H9 (cell line): ENCODE data around the gene CCDC27. TPM values are rescaled to one million over a fixed set of nuclear protein-coding genes. Genes with fewer than 3 reads are reported as not detected.
A peak's percentile ranks its signal among the peaks of the same experiment; 100 is the strongest.

Experiments
- DNase-seq: peaks from one replicate; pipeline ENCODE4 v3.0.0-alpha.2; 2017
- H2AFZ ChIP-seq: one replicate; pipeline ENCODE4 v1.6.1; 2013; ENCODE audit warnings: mild to moderate bottlenecking, low read length, control low read depth, moderate library complexity
- H2AK5ac ChIP-seq: 2 replicates; pipeline ENCODE4 v1.6.1; 2013; ENCODE audit warnings: low read length, control low read depth, mixed read lengths; ENCODE audit not compliant: insufficient read length
- H2BK120ac ChIP-seq: one replicate; pipeline ENCODE4 v1.6.1; 2013; ENCODE audit warnings: low read depth, mild to moderate bottlenecking, low read length, control low read depth, inconsistent platforms; ENCODE audit not compliant: poor library complexity, severe bottlenecking
- H2BK12ac ChIP-seq: 2 replicates; pipeline ENCODE4 v1.6.1; 2013; ENCODE audit warnings: low read length, control low read depth, mixed read lengths, low read depth; ENCODE audit not compliant: insufficient read length
- H2BK15ac ChIP-seq: 2 replicates; pipeline ENCODE4 v1.6.1; 2013; ENCODE audit warnings: low read depth, low read length, control low read depth
- H2BK20ac ChIP-seq: one replicate; pipeline ENCODE4 v1.6.1; 2013; ENCODE audit warnings: low read depth, mild to moderate bottlenecking, low read length, control low read depth, inconsistent platforms; ENCODE audit not compliant: poor library complexity, severe bottlenecking
- H2BK5ac ChIP-seq: 2 replicates; pipeline ENCODE4 v1.6.1; 2013; ENCODE audit warnings: low read length, control low read depth, mixed read lengths; ENCODE audit not compliant: insufficient read length
- H3K14ac ChIP-seq: 2 replicates; pipeline ENCODE4 v1.6.1; 2013; ENCODE audit warnings: low read length, control low read depth; ENCODE audit not compliant: insufficient read depth
- H3K18ac ChIP-seq: 2 replicates; pipeline ENCODE4 v1.6.1; 2013; ENCODE audit warnings: low read depth, mild to moderate bottlenecking, mixed read lengths, low read length, control low read depth; ENCODE audit not compliant: insufficient read length
- H3K23ac ChIP-seq: 2 replicates; pipeline ENCODE4 v1.6.1; 2013; ENCODE audit warnings: low read length, control low read depth, mixed read lengths, low read depth; ENCODE audit not compliant: insufficient read length
- H3K23me2 ChIP-seq: 2 replicates; pipeline ENCODE4 v1.6.1; 2013; ENCODE audit warnings: low read depth, mild to moderate bottlenecking, mixed read lengths, low read length, control low read depth; ENCODE audit not compliant: insufficient read length, poor library complexity, severe bottlenecking
- H3K27ac ChIP-seq: 2 replicates; pipeline ENCODE4 v1.5.1; 2013; ENCODE audit warnings: low read length, control low read depth, mixed read lengths, low read depth; ENCODE audit not compliant: insufficient read length
- H3K27me3 ChIP-seq: 2 replicates; pipeline ENCODE4 v1.6.1; 2013; ENCODE audit warnings: low read length, control low read depth, inconsistent platforms; ENCODE audit not compliant: insufficient read depth
- H3K4ac ChIP-seq: 2 replicates; pipeline ENCODE4 v1.6.1; 2013; ENCODE audit warnings: low read depth, mild to moderate bottlenecking, control low read depth, inconsistent platforms, low read length, moderate library complexity
- H3K4me1 ChIP-seq: 2 replicates; pipeline ENCODE4 v1.6.1; 2013; ENCODE audit warnings: low read length, control low read depth, inconsistent platforms; ENCODE audit not compliant: insufficient read depth
- H3K4me2 ChIP-seq: 2 replicates; pipeline ENCODE4 v1.6.1; 2013; ENCODE audit warnings: low read length, control low read depth, mixed read lengths; ENCODE audit not compliant: insufficient read length, insufficient read depth
- H3K56ac ChIP-seq: 2 replicates; pipeline ENCODE4 v1.6.1; 2013; ENCODE audit warnings: low read depth, mild to moderate bottlenecking, mixed read lengths, low read length, control low read depth; ENCODE audit not compliant: insufficient read length
- H3K79me1 ChIP-seq: 2 replicates; pipeline ENCODE4 v1.6.1; 2013; ENCODE audit warnings: low read depth, mild to moderate bottlenecking, moderate library complexity, low read length, control low read depth, inconsistent platforms; ENCODE audit not compliant: insufficient read depth, poor library complexity, severe bottlenecking
- H3K79me2 ChIP-seq: 2 replicates; pipeline ENCODE4 v1.6.1; 2013; ENCODE audit warnings: low read length, control low read depth, inconsistent platforms; ENCODE audit not compliant: insufficient read depth
- H3K9ac ChIP-seq: 2 replicates; pipeline ENCODE4 v1.6.1; 2013; ENCODE audit warnings: low read length, control low read depth, mixed read lengths; ENCODE audit not compliant: insufficient read length; ENCODE audit errors: extremely low read depth
- H3K9me3 ChIP-seq: one replicate; pipeline ENCODE4 v1.6.1; 2013; ENCODE audit warnings: low read depth, low read length, inconsistent platforms; ENCODE audit not compliant: control insufficient read depth
- H3T11ph ChIP-seq: one replicate; pipeline ENCODE4 v1.6.1; 2013; ENCODE audit warnings: mild to moderate bottlenecking, low read length, control low read depth, inconsistent platforms
- H4K20me1 ChIP-seq: one replicate; pipeline ENCODE4 v1.6.1; 2013; ENCODE audit not compliant: control insufficient read depth, insufficient read length, insufficient read depth
- H4K5ac ChIP-seq: 2 replicates; pipeline ENCODE4 v1.6.1; 2013; ENCODE audit warnings: low read depth, mild to moderate bottlenecking, mixed read lengths, low read length, control low read depth; ENCODE audit not compliant: insufficient read length
- H4K8ac ChIP-seq: replicated peaks from 2 replicates; pipeline ENCODE4 v1.6.1; 2013; ENCODE audit warnings: low read length, control low read depth, mixed read lengths, low read depth; ENCODE audit not compliant: insufficient read length
- H4K91ac ChIP-seq: 2 replicates; pipeline ENCODE4 v1.6.1; 2013; ENCODE audit warnings: low read depth, mild to moderate bottlenecking, moderate library complexity, mixed read lengths, low read length, control low read depth; ENCODE audit not compliant: insufficient read length
- H3K27ac Mint-ChIP-seq, 3 experiments: 2 replicates in 2 of 3; 3 replicates in 1 of 3; pipeline ENCODE4 v1.8.0; 2020 to 2021; ENCODE audit warnings: mixed read lengths in 3 of 3, mild to moderate bottlenecking in 1 of 3, moderate library complexity in 1 of 3
- H3K27me3 Mint-ChIP-seq: 2 replicates; pipeline ENCODE4 v1.8.0; 2021; ENCODE audit warnings: low read depth, mild to moderate bottlenecking, moderate library complexity, mixed read lengths
- H3K36me3 Mint-ChIP-seq, 3 experiments: 2 replicates in 2 of 3; 3 replicates in 1 of 3; pipeline ENCODE4 v1.8.0; 2020 to 2021; ENCODE audit warnings: low read depth in 3 of 3, mixed read lengths in 3 of 3; ENCODE audit not compliant: insufficient read depth in 1 of 3
- H3K4me1 Mint-ChIP-seq, 2 experiments: 2 replicates each; pipeline ENCODE4 v1.8.0; 2020; ENCODE audit warnings: mixed read lengths in 2 of 2
- H3K4me3 Mint-ChIP-seq, 2 experiments: 2 replicates in 1 of 2; 3 replicates in 1 of 2; pipeline ENCODE4 v1.8.0; 2020 to 2021; ENCODE audit warnings: mild to moderate bottlenecking in 2 of 2, mixed read lengths in 2 of 2, moderate library complexity in 1 of 2
- H3K9me3 Mint-ChIP-seq, 2 experiments: 2 replicates in 1 of 2; 3 replicates in 1 of 2; pipeline ENCODE4 v1.8.0; 2020; ENCODE audit warnings: mild to moderate bottlenecking in 2 of 2, mixed read lengths in 2 of 2, moderate library complexity in 1 of 2
- WGBS: extraction: QIAGEN DNeasy Blood & Tissue Kit; methylation state at CpG from one replicate; pipeline ENCODE4 v1.1.7; 2013; ENCODE audit warnings: missing lambda C conversion rate, low lambda C conversion rate, mixed read lengths; ENCODE audit not compliant: insufficient read length; ENCODE audit errors: extremely low coverage; 5-methylcytosine and 5-hydroxymethylcytosine counted together
- total RNA-seq: library from RNA; stranded (reverse); gene quantifications from 2 replicates; pipeline ENCODE4 v1.2.1, GENCODE V29; 2021
- TF ChIP-seq, protein P1 (sequence below): fragments of 200-600 bp; sonication (generic); conservative IDR thresholded peaks from 3 replicates; pipeline ENCODE4 v1.8.0; 2021; ENCODE audit warnings: antibody characterized with exemption, mild to moderate bottlenecking

The CCDC27 gene
- total RNA-seq, 1 experiment from 2014 or later: not detected

DNA sequence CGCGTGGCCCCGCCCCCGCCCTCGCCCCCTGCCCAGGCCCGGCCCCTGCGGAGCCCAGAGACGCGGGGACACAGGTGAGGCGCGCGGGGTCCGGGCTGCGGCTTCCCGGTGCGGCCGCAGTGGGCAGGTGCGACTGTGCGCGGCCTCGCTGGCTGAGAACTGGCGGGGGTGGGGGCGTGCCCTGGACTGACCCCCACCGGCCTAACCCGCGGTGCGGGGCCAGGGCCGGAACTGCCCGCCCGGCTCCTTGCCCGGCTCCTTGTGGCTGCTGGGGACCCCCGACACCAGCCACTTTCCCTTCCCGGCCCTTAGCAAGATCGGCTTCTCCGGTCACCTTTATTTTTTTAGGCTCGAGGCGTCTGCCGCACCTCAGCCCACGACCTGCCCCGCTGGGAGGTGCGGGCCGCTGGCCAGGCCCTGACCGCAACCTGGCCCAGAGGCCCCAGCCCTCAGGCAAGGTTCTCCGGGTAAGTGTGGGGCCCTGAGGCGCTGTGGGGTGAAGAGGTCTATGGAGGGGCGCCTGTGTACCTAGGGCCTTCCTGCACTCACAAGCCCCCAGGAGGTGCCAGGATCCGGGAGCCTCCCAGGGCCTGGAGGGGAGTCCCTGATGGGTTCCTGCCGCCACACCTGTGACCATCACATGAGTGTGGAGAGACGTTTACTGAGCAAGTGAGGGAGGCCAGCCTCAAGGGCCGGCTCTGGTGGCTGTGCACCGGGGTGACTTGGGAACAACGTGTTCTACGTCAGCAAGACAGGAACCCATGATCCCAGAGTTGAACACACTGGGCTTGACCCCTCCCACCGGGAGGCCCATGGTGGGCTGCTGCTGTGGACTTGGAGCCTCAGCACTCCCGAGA is 20.7 kb downstream of the CCDC27 start, which contains the start of gene SMIM1:
Gene SMIM1 (plus strand): TSS at position 35 of the 857 bp plus-strand sequence. CDS start 2,625 bp downstream, outside the sequence.
- Mint-ChIP-seq H3K27me3 (peaks cover 15% of the 10 kb centered on the region), H3K4me3 (peak within 1 kb of the TSS; percentile 62 to 80), H3K27ac (no peak within 1 kb of the TSS), H3K36me3 (peaks cover 0 to 7% (median 0%) of the 10 kb centered on the region in 3 experiments; a peak in 2 of 7 replicates), H3K9me3 (0 out of 5 replicates have a peak, but pooled peaks cover 0 to 7% of the 10 kb centered on the region in 2 experiments), H3K4me1 (peaks cover 13 to 31% of the 10 kb centered on the region in 2 experiments)
- no peak within 1 kb of the TSS for H2AFZ ChIP-seq
- WGBS: no CpG with 5 or more reads among the region's 55 CpGs
- no peak within 1 kb of the TSS for H4K91ac ChIP-seq
- H3K4me1 ChIP-seq: no peaks in the 10 kb centered on the region; the same call in 1 of the 2 replicates
- H3K4me2 ChIP-seq: peak within 1 kb of the TSS; percentile 46
- no peak within 1 kb of the TSS for H2BK120ac ChIP-seq
- no peak within 1 kb of the TSS for H4K5ac ChIP-seq
- no peak within 1 kb of the TSS for H3K56ac ChIP-seq
- H2BK15ac ChIP-seq: no peak within 1 kb of the TSS
- H3K27me3 ChIP-seq: no peaks in the 10 kb centered on the region
- no peak within 1 kb of the TSS for H3K27ac ChIP-seq
- no peak within 1 kb of the TSS for H3K9ac ChIP-seq
- H2BK20ac ChIP-seq: no peak within 1 kb of the TSS
- H3K4ac ChIP-seq: no peak within 1 kb of the TSS
- H3K14ac ChIP-seq: no peak within 1 kb of the TSS; the same call in 1 of the 2 replicates
- H3K79me1 ChIP-seq: no peaks in the 10 kb centered on the region
- no peaks in the 10 kb centered on the region for H4K20me1 ChIP-seq
- H3K23me2 ChIP-seq: peaks cover 11% of the 10 kb centered on the region
- H3K9me3 ChIP-seq: no peaks in the 10 kb centered on the region
- H2AK5ac ChIP-seq: no peak within 1 kb of the TSS
- no peak for DNase-seq
- TF ChIP-seq, protein P1, sequence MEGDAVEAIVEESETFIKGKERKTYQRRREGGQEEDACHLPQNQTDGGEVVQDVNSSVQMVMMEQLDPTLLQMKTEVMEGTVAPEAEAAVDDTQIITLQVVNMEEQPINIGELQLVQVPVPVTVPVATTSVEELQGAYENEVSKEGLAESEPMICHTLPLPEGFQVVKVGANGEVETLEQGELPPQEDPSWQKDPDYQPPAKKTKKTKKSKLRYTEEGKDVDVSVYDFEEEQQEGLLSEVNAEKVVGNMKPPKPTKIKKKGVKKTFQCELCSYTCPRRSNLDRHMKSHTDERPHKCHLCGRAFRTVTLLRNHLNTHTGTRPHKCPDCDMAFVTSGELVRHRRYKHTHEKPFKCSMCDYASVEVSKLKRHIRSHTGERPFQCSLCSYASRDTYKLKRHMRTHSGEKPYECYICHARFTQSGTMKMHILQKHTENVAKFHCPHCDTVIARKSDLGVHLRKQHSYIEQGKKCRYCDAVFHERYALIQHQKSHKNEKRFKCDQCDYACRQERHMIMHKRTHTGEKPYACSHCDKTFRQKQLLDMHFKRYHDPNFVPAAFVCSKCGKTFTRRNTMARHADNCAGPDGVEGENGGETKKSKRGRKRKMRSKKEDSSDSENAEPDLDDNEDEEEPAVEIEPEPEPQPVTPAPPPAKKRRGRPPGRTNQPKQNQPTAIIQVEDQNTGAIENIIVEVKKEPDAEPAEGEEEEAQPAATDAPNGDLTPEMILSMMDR: no peak
- no peaks in the 10 kb centered on the region for H3K79me2 ChIP-seq
- no peak within 1 kb of the TSS for H3K23ac ChIP-seq
- H3T11ph ChIP-seq: no peak within 1 kb of the TSS
- H4K8ac ChIP-seq: no peak within 1 kb of the TSS
- no peak within 1 kb of the TSS for H2BK5ac ChIP-seq
- no peak within 1 kb of the TSS for H3K18ac ChIP-seq
- no peak within 1 kb of the TSS for H2BK12ac ChIP-seq
